CD4-positive, alpha-beta T cell (primary cell): Measurements from ENCODE around the gene TAF6L. TPM values are rescaled to one million over a fixed set of nuclear protein-coding genes. Genes with fewer than 3 reads are reported as not detected.
A peak's percentile ranks its signal among the peaks of the same experiment; 100 is the strongest.

Experiments used
- ATAC-seq: fragments of 200-7000 bp; cut with Tn5 transposase; one replicate; pipeline ENCODE4 v1.10.0; 2022; ENCODE audit warnings: mild to moderate bottlenecking; ENCODE audit not compliant: poor library complexity
- CTCF ChIA-PET: fragments of 350-600 bp; sonication (Branson Sonifier 250); formaldehyde crosslinking; loops from one replicate; lab custom pipeline; 2021; ENCODE audit warnings: antibody characterized with exemption, inconsistent platforms; lab: Charles Lee
- POLR2A ChIA-PET: fragments of 350-600 bp; sonication (Branson Sonifier 250); formaldehyde crosslinking; loops from one replicate; lab custom pipeline; 2021; ENCODE audit warnings: antibody characterized with exemption, inconsistent platforms; lab: Charles Lee
- DNase-seq, 14 experiments: peaks; one replicate each; pipeline ENCODE4 v3.0.0-alpha.2; 2013 to 2020; ENCODE audit warnings: mixed read lengths in 2 of 14
- H3K27ac ChIP-seq, 2 donors: one replicate each; pipeline versions ENCODE4 v1.5.1 to v1.7.0; 2013; ENCODE audit warnings: low read length in 2 of 2, low read depth in 1 of 2, mild to moderate bottlenecking in 1 of 2
- H3K27me3 ChIP-seq, 2 experiments: 1 replicate in 1 of 2; 2 replicates in 1 of 2; pipeline versions ENCODE4 v1.6.1 to v1.7.0; 2013; ENCODE audit warnings: low read length in 2 of 2, control low read depth in 1 of 2, mild to moderate bottlenecking in 1 of 2, moderate library complexity in 1 of 2; ENCODE audit not compliant: insufficient read depth in 2 of 2, control insufficient read depth in 1 of 2
- H3K36me3 ChIP-seq: one replicate; pipeline ENCODE4 v1.6.1; 2013; ENCODE audit warnings: low read length, control low read depth; ENCODE audit not compliant: insufficient read depth
- H3K4me1 ChIP-seq: one replicate; pipeline ENCODE4 v1.6.1; 2013; ENCODE audit warnings: low read length, control low read depth; ENCODE audit not compliant: insufficient read depth
- H3K4me3 ChIP-seq: one replicate; pipeline ENCODE4 v1.5.1; 2013; ENCODE audit warnings: mild to moderate bottlenecking, low read length, moderate library complexity
- H3K9me3 ChIP-seq, 2 experiments: 1 replicate in 1 of 2; 2 replicates in 1 of 2; pipeline versions ENCODE4 v1.6.1 to v1.7.0; 2013; ENCODE audit warnings: low read length in 2 of 2, mild to moderate bottlenecking in 2 of 2, control low read depth in 1 of 2, moderate library complexity in 1 of 2; ENCODE audit not compliant: control insufficient read depth in 1 of 2, insufficient read depth in 1 of 2
- H3K27ac Mint-ChIP-seq: one replicate; pipeline ENCODE4 v1.8.0; 2020; ENCODE audit warnings: mixed read lengths
- H3K27me3 Mint-ChIP-seq: one replicate; pipeline ENCODE4 v1.8.0; 2021; ENCODE audit warnings: mixed read lengths
- H3K36me3 Mint-ChIP-seq: one replicate; pipeline ENCODE4 v1.8.0; 2021; ENCODE audit warnings: low read depth, mixed read lengths
- H3K4me1 Mint-ChIP-seq: one replicate; pipeline ENCODE4 v1.8.0; 2021; ENCODE audit warnings: low read depth, mixed read lengths
- H3K4me3 Mint-ChIP-seq: one replicate; pipeline ENCODE4 v1.8.0; 2020; ENCODE audit warnings: mild to moderate bottlenecking, mixed read lengths
- H3K9me3 Mint-ChIP-seq: one replicate; pipeline ENCODE4 v1.8.0; 2020; ENCODE audit warnings: mixed read lengths
- intact Hi-C, 2 experiments: fragments of 100-400 bp; cut with DNase I in 1 of 2; cut with micrococcal nuclease in 1 of 2; formaldehyde crosslinking; loops; one replicate each; pipeline versions ENCODE4 v1.15.1 to v1.9.0; 2023 to 2025; cut with DNase I, micrococcal nuclease
- polyA plus RNA-seq, 2 donors: library from polyadenylated mRNA; unstranded; fragments of 120-200 nt; gene quantifications; one replicate each; pipeline ENCODE4 v1.2.1, GENCODE V29; 2013
- total RNA-seq, 174 experiments: library from RNA in 2 of 174; stranded (reverse) in 2 of 174; gene quantifications; one replicate each; pipeline ENCODE4 v1.2.3 and lab custom pipeline; 2021 to 2026
- TF ChIP-seq, protein P1 (sequence below): fragments of 200-600 bp; IDR thresholded peaks from one replicate; pipeline ENCODE4 v1.8.0; 2022; ENCODE audit warnings: antibody characterized with exemption, mild to moderate bottlenecking

The TAF6L gene, protein sequence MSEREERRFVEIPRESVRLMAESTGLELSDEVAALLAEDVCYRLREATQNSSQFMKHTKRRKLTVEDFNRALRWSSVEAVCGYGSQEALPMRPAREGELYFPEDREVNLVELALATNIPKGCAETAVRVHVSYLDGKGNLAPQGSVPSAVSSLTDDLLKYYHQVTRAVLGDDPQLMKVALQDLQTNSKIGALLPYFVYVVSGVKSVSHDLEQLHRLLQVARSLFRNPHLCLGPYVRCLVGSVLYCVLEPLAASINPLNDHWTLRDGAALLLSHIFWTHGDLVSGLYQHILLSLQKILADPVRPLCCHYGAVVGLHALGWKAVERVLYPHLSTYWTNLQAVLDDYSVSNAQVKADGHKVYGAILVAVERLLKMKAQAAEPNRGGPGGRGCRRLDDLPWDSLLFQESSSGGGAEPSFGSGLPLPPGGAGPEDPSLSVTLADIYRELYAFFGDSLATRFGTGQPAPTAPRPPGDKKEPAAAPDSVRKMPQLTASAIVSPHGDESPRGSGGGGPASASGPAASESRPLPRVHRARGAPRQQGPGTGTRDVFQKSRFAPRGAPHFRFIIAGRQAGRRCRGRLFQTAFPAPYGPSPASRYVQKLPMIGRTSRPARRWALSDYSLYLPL
- total RNA-seq (10 to 100 TPM; 11.5 to 11.8 TPM), total RNA-seq (lab: John Stamatoyannopoulos, UW) (7.9 to 37.2 (median 18.8) reads per million in 172 experiments)
- 13.7 TPM for polyA plus RNA-seq (2013, experiment 1 of 2)
- polyA plus RNA-seq (2013, experiment 2 of 2): 14.9 TPM

DNA sequence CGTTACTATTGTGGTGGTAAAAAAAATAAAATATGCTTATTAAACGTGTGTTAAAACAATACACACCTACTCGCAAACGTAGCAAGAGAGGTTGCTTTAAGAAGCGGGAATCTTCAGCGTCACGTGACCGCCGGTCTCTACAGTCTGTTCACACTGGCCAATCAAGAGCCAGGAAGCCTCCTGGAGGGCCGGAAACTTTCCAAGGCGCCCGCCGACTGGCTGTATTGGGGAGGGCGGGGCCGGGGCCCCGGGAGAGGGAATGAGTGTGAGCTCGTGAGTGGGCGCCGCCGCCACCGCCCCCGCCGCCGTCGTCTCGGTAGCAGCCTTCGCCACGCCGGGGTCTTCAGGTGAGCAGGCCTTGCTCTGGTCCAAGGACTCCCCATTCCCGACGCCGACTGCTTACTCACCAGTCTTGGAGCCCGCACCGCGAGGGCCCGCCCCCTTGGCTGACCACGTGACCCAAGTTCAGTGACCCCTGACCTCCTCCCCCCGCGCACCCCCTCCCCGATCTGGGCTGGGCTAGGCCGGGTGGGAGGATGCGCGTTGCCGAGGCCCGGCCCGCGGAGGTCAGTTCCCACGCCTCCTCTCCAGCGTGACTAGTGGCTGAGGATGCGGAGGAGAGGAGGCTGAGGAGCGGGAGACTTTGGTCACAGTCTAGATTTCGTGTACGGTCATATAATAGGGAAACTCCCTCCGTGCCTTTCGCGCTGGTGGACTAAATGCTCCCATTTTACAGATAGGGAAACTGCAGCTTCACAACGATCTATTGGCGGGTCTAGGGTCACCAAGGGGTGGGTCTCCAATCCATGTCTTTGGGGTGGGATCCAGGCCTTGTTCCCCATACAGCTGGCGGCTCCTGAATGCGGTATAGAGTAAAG lies at the start of gene TAF6L:
Gene TAF6L, plus strand, starts transcription at position 253 of the 878 bp plus-strand sequence. CDS start 4,388 bp downstream, outside the sequence.
- Histone ChIP-seq H3K27ac (peak within 1 kb of the TSS; percentile 79 to 88), H3K9me3 (no peaks in the 10 kb centered on the region), H3K4me3 (peak within 1 kb of the TSS; percentile 76), H3K27me3 (no peaks in the 10 kb centered on the region), H3K36me3 (peaks cover 18% of the 10 kb centered on the region), H3K4me1 (peaks cover 27% of the 10 kb centered on the region)
- CTCF ChIA-PET: interaction anchor here (1.2 to 8.8 kb wide), 6 partner anchors 10 to 110 kb away, joined by 3 to 81 read pairs (median 5); partner anchors contain the start of genes POLR2G, SLC3A2, TMEM179B and ZBTB3
- ATAC-seq (peak; percentile 76), DNase-seq (peak; percentile 81 to 95 (median 88))
- Mint-ChIP-seq H3K36me3 (peaks cover 45% of the 10 kb centered on the region), H3K4me3 (peak within 1 kb of the TSS; percentile 97), H3K4me1 (peaks cover 24% of the 10 kb centered on the region), H3K27me3 (no peaks in the 10 kb centered on the region), H3K27ac (peak within 1 kb of the TSS; percentile 97), H3K9me3 (no peaks in the 10 kb centered on the region)
- TF ChIP-seq, protein P1, sequence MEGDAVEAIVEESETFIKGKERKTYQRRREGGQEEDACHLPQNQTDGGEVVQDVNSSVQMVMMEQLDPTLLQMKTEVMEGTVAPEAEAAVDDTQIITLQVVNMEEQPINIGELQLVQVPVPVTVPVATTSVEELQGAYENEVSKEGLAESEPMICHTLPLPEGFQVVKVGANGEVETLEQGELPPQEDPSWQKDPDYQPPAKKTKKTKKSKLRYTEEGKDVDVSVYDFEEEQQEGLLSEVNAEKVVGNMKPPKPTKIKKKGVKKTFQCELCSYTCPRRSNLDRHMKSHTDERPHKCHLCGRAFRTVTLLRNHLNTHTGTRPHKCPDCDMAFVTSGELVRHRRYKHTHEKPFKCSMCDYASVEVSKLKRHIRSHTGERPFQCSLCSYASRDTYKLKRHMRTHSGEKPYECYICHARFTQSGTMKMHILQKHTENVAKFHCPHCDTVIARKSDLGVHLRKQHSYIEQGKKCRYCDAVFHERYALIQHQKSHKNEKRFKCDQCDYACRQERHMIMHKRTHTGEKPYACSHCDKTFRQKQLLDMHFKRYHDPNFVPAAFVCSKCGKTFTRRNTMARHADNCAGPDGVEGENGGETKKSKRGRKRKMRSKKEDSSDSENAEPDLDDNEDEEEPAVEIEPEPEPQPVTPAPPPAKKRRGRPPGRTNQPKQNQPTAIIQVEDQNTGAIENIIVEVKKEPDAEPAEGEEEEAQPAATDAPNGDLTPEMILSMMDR: no peak
- POLR2A ChIA-PET: interaction anchor here (0.5 to 7.1 kb wide), 20 partner anchors 9 to 214 kb away, joined by 3 to 61 read pairs (median 6); partner anchors contain the start of genes C11orf98, CSKMT, HNRNPUL2 and MTA2
- intact Hi-C loops: loop anchor here (1.0 to 5.0 kb wide), 5 partner anchors 15 to 111 kb away; partner anchors contain the start of genes TTC9C (in 2 of the 2), HNRNPUL2 (in 1 of the 2), SLC3A2 (in 1 of the 2) and TMEM179B (in 1 of the 2)

DNA sequence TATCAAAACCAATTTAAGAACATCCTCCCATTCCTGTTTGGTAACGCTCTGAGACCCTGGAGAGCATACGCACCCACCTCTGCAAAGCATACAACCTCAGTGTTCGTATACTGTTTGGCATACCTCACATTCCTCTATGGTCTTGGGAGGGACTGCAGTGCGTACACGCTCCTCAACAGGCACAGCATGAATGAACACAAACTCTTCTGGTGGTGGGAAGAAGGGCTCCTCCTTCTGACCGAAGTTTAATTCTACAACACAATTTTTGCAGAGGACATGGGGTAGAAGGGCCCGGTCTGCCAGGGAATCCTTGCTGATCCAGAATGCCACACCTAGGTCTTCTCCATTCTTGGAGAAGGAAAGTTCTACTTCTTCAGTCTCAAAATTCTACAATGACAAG lies 49.2 kb upstream of the TAF6L start:
- H3K36me3 Mint-ChIP-seq: peaks cover 93% of the 10 kb centered on the region
- peak overlapping the region; percentile 30 for H3K27ac Mint-ChIP-seq
- Histone ChIP-seq H3K4me1 (peaks cover 35% of the 10 kb centered on the region), H3K4me3 (no peak overlapping the region), H3K9me3 (no peaks in the 10 kb centered on the region), H3K36me3 (peaks cover 77% of the 10 kb centered on the region), H3K27me3 (no peaks in the 10 kb centered on the region), H3K27ac (no peak overlapping the region)
- ChIA-PET POLR2A (no interaction called here), CTCF (no interaction called here)
- H3K27me3 Mint-ChIP-seq: no peaks in the 10 kb centered on the region
- H3K4me3 Mint-ChIP-seq: no peak overlapping the region
- DNase-seq (no peak), ATAC-seq (no peak)
- no peaks in the 10 kb centered on the region for H3K9me3 Mint-ChIP-seq
- intact Hi-C loops: no loop called here
- H3K4me1 Mint-ChIP-seq: peaks cover 80% of the 10 kb centered on the region
- TF ChIP-seq, protein P1: no peak
